GM12865 (cell line): ENCODE data around the gene RB1.

ENCODE experiments used
- DNase-seq: peaks from one replicate; pipeline ENCODE4 v3.0.0; 2010; ENCODE audit warnings: low read depth
- H3K4me3 ChIP-seq: 2 replicates; pipeline ENCODE4 v1.5.1; 2011; ENCODE audit warnings: mild to moderate bottlenecking, low read depth, low read length, control low read depth
- CTCF ChIP-seq: IDR thresholded peaks from 2 replicates; pipeline ENCODE4 v1.5.1; 2011; ENCODE audit warnings: low read length, control low read depth, low read depth, inconsistent platforms; ENCODE audit not compliant: insufficient read depth; ENCODE audit errors: missing control alignments

RB1 gene

DNA sequence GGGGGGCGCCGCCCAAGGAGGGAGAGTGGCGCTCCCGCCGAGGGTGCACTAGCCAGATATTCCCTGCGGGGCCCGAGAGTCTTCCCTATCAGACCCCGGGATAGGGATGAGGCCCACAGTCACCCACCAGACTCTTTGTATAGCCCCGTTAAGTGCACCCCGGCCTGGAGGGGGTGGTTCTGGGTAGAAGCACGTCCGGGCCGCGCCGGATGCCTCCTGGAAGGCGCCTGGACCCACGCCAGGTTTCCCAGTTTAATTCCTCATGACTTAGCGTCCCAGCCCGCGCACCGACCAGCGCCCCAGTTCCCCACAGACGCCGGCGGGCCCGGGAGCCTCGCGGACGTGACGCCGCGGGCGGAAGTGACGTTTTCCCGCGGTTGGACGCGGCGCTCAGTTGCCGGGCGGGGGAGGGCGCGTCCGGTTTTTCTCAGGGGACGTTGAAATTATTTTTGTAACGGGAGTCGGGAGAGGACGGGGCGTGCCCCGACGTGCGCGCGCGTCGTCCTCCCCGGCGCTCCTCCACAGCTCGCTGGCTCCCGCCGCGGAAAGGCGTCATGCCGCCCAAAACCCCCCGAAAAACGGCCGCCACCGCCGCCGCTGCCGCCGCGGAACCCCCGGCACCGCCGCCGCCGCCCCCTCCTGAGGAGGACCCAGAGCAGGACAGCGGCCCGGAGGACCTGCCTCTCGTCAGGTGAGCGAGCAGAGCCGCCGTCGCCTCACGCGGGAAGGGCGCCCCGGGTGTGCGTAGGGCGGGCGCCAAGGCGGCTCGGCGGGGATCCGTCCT, at the start of gene RB1:
Gene RB1, plus strand, starts transcription at position 393 of the 784 bp plus-strand sequence. Its CDS starts 162 bp downstream, at position 555.
- no peak for TF ChIP-seq CTCF
- peak; percentile 91 for DNase-seq
- peak within 1 kb of the TSS; percentile 83 for H3K4me3 ChIP-seq

GRCh38 chr13:48253849-48254248, 49.7 kb upstream of the RB1 start:
- no peak for TF ChIP-seq CTCF
- H3K4me3 ChIP-seq: no peak overlapping the region

DNA sequence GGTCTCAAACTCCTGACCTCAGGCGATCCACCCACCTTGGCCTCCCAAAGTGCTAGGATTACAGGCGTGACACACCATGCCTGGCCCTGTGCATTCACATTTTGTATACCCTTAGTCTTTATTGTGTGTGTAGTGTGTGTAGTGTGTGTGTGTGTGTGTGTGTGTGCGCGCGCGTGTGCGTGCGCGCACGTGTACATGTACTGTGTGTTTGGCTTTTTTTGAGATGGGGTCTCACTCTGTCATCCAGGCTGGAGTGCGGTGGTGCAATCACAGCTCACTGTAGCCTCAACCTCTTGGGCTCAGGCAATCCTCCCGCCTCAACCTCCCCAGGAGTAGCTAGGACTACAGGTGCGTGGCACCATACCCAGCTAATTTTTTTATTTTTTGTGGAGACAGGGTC, 48.5 kb upstream of the RB1 start:
- DNase-seq: no peak
- TF ChIP-seq CTCF: no peak
- no peak overlapping the region for H3K4me3 ChIP-seq

More at GRCh38 chr13:48253849-48254248, 49.7 kb upstream of the RB1 start:
- no peak for DNase-seq

DNA sequence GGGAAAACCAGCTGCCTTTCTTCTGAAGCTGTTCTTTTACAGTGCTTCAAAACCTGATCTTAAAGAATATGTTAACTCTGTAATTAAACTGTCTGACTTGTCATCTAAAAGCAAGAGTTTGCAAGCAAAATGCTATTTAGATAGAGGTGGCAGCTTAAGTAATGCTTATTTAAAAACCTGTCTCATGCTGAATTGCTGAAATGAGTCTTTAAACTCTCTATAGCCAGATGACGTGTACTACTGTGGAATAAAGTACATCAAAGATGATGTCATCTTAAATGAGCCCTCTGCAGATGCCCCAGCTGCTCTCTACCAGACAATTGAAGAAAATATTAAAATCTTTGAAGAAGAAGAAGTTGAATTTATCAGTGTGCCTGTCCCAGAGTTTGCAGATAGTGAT, 47.6 kb upstream of the RB1 start:
- no peak for TF ChIP-seq CTCF
- no peak overlapping the region for H3K4me3 ChIP-seq
- DNase-seq: no peak

GRCh38 chr13:48258002-48258401, 45.5 kb upstream of the RB1 start:
- no peak for TF ChIP-seq CTCF
- no peak overlapping the region for H3K4me3 ChIP-seq
- DNase-seq: no peak

DNA sequence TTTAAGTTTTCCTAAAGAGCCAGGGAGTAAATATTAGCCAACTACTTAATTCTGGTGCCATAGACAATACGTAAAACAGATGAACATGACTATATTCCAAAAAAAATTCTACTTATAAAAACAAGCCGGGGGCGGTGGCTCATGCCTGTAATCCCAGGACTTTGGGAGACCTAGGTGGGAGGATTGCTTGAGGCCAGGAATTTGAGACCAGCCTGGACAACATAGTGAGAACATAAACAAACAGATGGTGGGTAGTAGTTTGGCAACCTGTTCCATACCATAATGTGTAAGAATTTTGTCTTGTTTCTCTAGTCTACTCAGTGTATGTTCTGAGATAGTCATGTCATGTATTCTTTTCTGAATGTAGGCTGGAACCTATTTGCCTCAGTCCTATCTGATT, 45.1 kb upstream of the RB1 start:
- no peak for DNase-seq
- H3K4me3 ChIP-seq: no peak overlapping the region
- TF ChIP-seq CTCF: no peak

DNA sequence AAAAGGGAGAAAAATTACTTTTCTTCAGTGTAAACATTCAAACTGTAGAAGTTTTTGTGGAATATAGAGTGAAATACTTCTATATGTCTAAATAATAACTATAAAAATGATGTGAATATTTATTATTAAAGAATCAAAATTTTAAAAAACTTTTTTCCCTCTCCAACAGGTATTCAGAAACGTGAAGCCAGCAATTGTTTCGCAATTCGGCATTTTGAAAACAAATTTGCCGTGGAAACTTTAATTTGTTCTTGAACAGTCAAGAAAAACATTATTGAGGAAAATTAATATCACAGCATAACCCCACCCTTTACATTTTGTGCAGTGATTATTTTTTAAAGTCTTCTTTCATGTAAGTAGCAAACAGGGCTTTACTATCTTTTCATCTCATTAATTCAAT, 42.6 kb upstream of the RB1 start:
- TF ChIP-seq CTCF: no peak
- no peak for DNase-seq
- H3K4me3 ChIP-seq: no peak overlapping the region
